Hematopoietic multipotent progenitor cell (in vitro differentiated cells): ENCODE measurements around the gene IQUB. TPM values are rescaled to one million over a fixed set of nuclear protein-coding genes. Genes with fewer than 3 reads are reported as not detected.
"Not testable (repeated sequence)": the region's sequence is repeated elsewhere in the genome, so short reads cannot be mapped to it uniquely, and the experiment has no call there.

Source experiments
- DNase-seq, 3 donors: peaks; one replicate each; pipeline ENCODE4 v3.0.0-alpha.2; 2011 to 2015; ENCODE audit warnings: low read depth in 2 of 3, low spot score in 2 of 3
- small RNA-seq: library from RNA; depleted of rRNA; stranded (forward); fragments of <200 nt; gene quantifications from one replicate; pipeline ENCODE3, GENCODE V24; 2012
- total RNA-seq: library from RNA; depleted of rRNA; stranded (reverse); fragments of >200 nt; gene quantifications from one replicate; pipeline ENCODE4 v1.2.3, GENCODE V29; 2012

The IQUB gene
- total RNA-seq, 1 donor: under 0.01 TPM

GRCh38 chr7:123424463-123424862 is 109.9 kb downstream of the IQUB start:
- no peak for DNase-seq

- no peak for DNase-seq
These were observed 110.8 kb downstream of the IQUB start for GRCh38 chr7:123423622-123424021.

- DNase-seq: no peak
These were observed 116.8 kb downstream of the IQUB start for GRCh38 chr7:123417580-123417979.

- peak in 1 of 3 donors; percentile 9 for DNase-seq
These were observed 118.8 kb downstream of the IQUB start for GRCh38 chr7:123415625-123416024.

GRCh38 chr7:123410273-123410904 is 124.0 kb downstream of the IQUB start:
- DNase-seq: no peak

GRCh38 chr7:123407951-123408350 is 126.4 kb downstream of the IQUB start:
- not testable (repeated sequence) for DNase-seq

Small RNA genes lying within 50 kb of the gene (small RNA-seq; reads per million reads assigned to genes)
- not detected for gene RNU6-296P

Other genes with a start within 250 kb of the IQUB start
- 6.5 TPM for gene NDUFA5, start 23.2 kb upstream of the IQUB start, total RNA-seq
- under 0.01 TPM for gene ASB15, start 67.2 kb upstream of the IQUB start, total RNA-seq
- gene LMOD2, start 121.3 kb upstream of the IQUB start, total RNA-seq: not detected
- 5.1 TPM for gene WASL, start 214.4 kb upstream of the IQUB start, total RNA-seq